GM19193 (cell line): Measurements from ENCODE around the gene RUNDC3A.

Source experiments
- POLR2A ChIP-seq: IDR thresholded peaks from 4 replicates; pipeline ENCODE4 v1.6.1; 2011; ENCODE audit not compliant: insufficient read depth, insufficient read length; ENCODE audit errors: extremely low read depth

The RUNDC3A gene

GRCh38 chr17:44323359-44324091 lies 15.1 kb downstream of the RUNDC3A start:
- TF ChIP-seq POLR2A: no peak

- TF ChIP-seq POLR2A: no peak
These were observed 15.7 kb downstream of the RUNDC3A start for GRCh38 chr17:44324092-44324570.

GRCh38 chr17:44324571-44325275 lies 16.3 kb downstream of the RUNDC3A start, which contains the start of gene SLC25A39:
TSS of gene SLC25A39 (minus strand) at chr17:44324823. CDS start at chr17:44323562, 1,261 bp downstream.
- peak; percentile 85 for TF ChIP-seq POLR2A

- no peak for TF ChIP-seq POLR2A
These were observed 18.6 kb downstream of the RUNDC3A start for GRCh38 chr17:44326861-44327444.

GRCh38 chr17:44327715-44328449 lies 19.5 kb downstream of the RUNDC3A start:
- TF ChIP-seq POLR2A: no peak

GRCh38 chr17:44331249-44331760 lies 22.9 kb downstream of the RUNDC3A start:
- no peak for TF ChIP-seq POLR2A

GRCh38 chr17:44333371-44333770 lies 25.0 kb downstream of the RUNDC3A start:
- no peak for TF ChIP-seq POLR2A

GRCh38 chr17:44334315-44334714 lies 25.9 kb downstream of the RUNDC3A start:
- TF ChIP-seq POLR2A: no peak

- TF ChIP-seq POLR2A: no peak
These were observed 26.3 kb downstream of the RUNDC3A start for GRCh38 chr17:44334727-44335126.

GRCh38 chr17:44335564-44335963 lies 27.2 kb downstream of the RUNDC3A start:
- TF ChIP-seq POLR2A: no peak

GRCh38 chr17:44335968-44336367 lies 27.6 kb downstream of the RUNDC3A start:
- TF ChIP-seq POLR2A: no peak

GRCh38 chr17:44338702-44339101 lies 30.3 kb downstream of the RUNDC3A start:
- no peak for TF ChIP-seq POLR2A

- TF ChIP-seq POLR2A: no peak
These were observed 35.3 kb downstream of the RUNDC3A start for GRCh38 chr17:44343510-44344209.

GRCh38 chr17:44344939-44345453 lies 36.6 kb downstream of the RUNDC3A start, which contains the start of gene GRN:
TSS of gene GRN (plus strand) at chr17:44345302. CDS start at chr17:44349165, 3,863 bp downstream.
- peak; percentile 96 for TF ChIP-seq POLR2A
